Neural cell (in vitro differentiated cells): Measurements from ENCODE around the gene CUX1.

Experiments used
- EP300 ChIP-seq: fragments of 450-650 bp; conservative IDR thresholded peaks from 2 replicates; pipeline ENCODE4 v1.6.1; 2014; ENCODE audit warnings: antibody characterized with exemption, mild to moderate bottlenecking, moderate library complexity; ENCODE audit not compliant: poor library complexity, severe bottlenecking
- EZH2 ChIP-seq: fragments of 200-600, 300-800 bp; shearing (Covaris generic), sonication (generic); IDR thresholded peaks from 2 replicates; pipeline ENCODE4 v1.6.1; 2014; ENCODE audit warnings: antibody characterized with exemption, low read length, borderline replicate concordance, mild to moderate bottlenecking; ENCODE audit not compliant: insufficient read depth, poor library complexity, severe bottlenecking
- TAF1 ChIP-seq: IDR thresholded peaks from 2 replicates; pipeline ENCODE4 v1.6.1; 2012; ENCODE audit warnings: low read depth

- no peak for TF ChIP-seq TAF1
- no peak for TF ChIP-seq EZH2
- no peak for TF ChIP-seq EP300
Measured at GRCh38 chr7:102253973-102254370, 436.5 kb downstream of the CUX1 start.
